SK-N-MC (cell line): ENCODE results near the gene P2RY14.

Source experiments
- EZH2 ChIP-seq: fragments of 200-600 bp; sonication (generic); IDR thresholded peaks from one replicate; pipeline ENCODE4 v1.6.1; 2017; ENCODE audit warnings: antibody characterized with exemption
- FOXP2 ChIP-seq: optimal IDR thresholded peaks from 2 replicates; pipeline ENCODE3; 2011; ENCODE audit warnings: mild to moderate bottlenecking, moderate library complexity; ENCODE audit not compliant: insufficient read depth; ENCODE audit errors: extremely low read length, control extremely low read depth
- POLR2AphosphoS5 ChIP-seq: IDR thresholded peaks from 2 replicates; pipeline ENCODE4 v1.6.1; 2012; ENCODE audit warnings: mild to moderate bottlenecking, low read depth, low read length, borderline replicate concordance

GRCh38 chr3:151166161-151166560 is 112.2 kb downstream of the P2RY14 start:
- TF ChIP-seq POLR2AphosphoS5, result no peak
- no peak for TF ChIP-seq EZH2
- no peak for TF ChIP-seq FOXP2
